Measurements from ENCODE around the gene TTC19. TPM values are rescaled to one million over a fixed set of nuclear protein-coding genes. Genes with fewer than 3 reads are reported as not detected.
A peak's percentile ranks its signal among the peaks of the same experiment; 100 is the strongest.

TTC19 gene, protein sequence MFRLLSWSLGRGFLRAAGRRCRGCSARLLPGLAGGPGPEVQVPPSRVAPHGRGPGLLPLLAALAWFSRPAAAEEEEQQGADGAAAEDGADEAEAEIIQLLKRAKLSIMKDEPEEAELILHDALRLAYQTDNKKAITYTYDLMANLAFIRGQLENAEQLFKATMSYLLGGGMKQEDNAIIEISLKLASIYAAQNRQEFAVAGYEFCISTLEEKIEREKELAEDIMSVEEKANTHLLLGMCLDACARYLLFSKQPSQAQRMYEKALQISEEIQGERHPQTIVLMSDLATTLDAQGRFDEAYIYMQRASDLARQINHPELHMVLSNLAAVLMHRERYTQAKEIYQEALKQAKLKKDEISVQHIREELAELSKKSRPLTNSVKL
- 10 to 100 TPM; 18.4 to 18.6 TPM for total RNA-seq
- long read RNA-seq, donor 1, partial matches to known transcripts: 2 of 12 reads
- long read RNA-seq, donor 1, other reads (novel, unspliced or antisense): 6 of 12 reads
- long read RNA-seq, donor 2, partial matches to known transcripts: 1 of 6 reads
- long read RNA-seq, donor 2, other reads (novel, unspliced or antisense): 5 of 6 reads

DNA sequence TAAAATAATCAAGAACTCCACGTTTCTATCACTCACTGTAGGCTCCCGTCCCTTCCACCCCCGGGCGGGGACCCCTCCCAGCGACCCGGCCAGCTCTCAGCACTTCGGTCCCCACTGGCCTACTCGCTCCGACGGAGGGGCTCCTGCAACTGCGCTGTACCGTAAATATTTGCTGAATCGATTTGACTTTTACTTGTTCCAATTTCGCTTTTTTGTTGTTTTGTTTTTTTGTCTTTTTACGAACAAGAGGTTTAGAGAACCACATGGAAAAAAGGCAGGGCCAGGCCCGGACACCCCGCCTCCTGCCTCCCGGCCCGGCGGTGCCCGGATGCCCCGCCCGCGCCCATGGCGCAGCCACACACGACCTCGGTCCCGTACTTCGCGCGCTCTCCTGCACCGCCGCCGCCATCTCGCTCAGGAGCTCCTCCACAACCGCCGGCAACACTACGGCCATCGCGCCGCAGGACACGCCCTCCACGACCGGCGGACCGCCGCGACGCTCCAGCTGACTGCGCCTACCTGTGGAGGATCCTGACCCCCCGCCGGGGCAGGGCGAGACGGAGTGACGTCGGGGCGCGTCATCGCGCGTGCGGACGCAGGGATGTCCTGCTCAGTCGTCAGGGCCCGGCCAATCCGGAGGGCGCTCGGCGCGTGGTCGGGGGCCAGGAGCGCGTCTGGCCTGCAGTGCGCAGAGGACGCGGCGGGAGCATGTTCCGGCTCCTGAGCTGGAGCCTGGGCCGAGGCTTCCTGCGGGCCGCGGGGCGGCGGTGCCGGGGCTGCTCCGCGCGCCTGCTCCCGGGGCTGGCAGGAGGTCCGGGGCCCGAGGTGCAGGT is at the start of gene TTC19, which contains the start of gene ZSWIM7:
Gene TTC19 (plus strand): TSS at position 684 of the 833 bp plus-strand sequence. CDS start 25 bp downstream, at position 709.
Gene ZSWIM7 (minus strand): TSS at position 564 of the 833 bp plus-strand sequence. CDS start 110 bp downstream, at position 454.
- peak; percentile 99 for DNase-seq (ENCODE audit: low spot score)
- intact Hi-C loops (cut with DNase I): no loop called here

DNA sequence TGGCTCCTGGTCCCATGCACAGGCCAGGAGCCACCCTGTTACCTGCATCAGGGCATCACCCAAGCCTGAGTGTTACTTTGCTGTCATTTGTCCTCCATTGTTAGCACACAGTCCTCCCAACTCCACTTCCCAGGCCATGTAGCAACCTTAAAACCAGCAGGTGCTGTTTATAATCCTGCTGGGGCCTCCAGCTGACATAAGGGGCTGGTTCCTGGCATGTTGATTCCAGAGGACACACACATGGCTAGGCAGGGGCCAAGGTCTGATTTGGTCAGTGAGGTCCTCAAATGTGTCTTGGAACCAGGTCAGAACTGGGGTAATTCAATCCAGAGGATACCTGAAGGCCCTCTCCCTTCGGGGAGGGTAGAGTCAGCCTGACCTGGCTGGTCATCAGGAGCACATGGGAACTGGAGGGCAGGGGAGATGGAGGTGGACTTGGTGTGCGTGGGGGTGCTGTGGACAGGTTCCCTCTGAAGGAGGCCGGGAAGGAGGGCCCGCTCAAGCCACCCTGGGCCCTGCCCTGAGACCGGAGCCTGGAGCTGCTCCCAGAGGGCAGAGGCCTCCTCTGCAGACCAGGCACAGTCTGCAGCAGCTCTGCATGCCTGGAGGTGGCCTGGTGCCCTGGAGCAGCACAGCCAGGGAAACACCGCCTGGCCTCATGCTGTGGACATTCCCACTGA is 48.1 kb upstream of the TTC19 start:
- DNase-seq (ENCODE audit: low spot score): peak; percentile 66
- intact Hi-C loops (cut with DNase I): no loop called here

DNA sequence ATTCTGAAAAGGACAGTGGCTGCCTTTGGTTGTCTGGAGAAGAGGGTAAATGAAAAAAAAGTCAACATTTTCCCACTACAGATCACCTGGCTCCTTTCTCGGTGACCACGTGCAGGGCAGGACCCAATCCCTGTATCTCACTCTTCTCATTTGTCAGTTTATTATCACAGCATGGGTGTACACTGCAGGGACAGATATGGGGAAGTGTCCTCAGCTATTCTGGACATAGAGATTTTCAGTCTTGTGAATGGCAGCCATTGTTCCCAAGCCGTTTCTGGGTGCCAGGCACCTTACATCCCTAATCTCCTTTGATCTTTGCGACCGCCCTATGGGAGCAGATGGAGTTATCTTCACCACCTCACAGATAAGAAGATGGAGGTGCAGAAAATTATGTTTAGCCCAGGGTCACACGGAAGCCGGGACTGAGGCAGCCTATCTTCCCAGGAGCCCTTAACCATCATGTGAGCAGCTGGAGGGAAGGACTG is 47.5 kb upstream of the TTC19 start:
- intact Hi-C loops (cut with DNase I): no loop called here
- DNase-seq (ENCODE audit: low spot score): peak; percentile 9

DNA sequence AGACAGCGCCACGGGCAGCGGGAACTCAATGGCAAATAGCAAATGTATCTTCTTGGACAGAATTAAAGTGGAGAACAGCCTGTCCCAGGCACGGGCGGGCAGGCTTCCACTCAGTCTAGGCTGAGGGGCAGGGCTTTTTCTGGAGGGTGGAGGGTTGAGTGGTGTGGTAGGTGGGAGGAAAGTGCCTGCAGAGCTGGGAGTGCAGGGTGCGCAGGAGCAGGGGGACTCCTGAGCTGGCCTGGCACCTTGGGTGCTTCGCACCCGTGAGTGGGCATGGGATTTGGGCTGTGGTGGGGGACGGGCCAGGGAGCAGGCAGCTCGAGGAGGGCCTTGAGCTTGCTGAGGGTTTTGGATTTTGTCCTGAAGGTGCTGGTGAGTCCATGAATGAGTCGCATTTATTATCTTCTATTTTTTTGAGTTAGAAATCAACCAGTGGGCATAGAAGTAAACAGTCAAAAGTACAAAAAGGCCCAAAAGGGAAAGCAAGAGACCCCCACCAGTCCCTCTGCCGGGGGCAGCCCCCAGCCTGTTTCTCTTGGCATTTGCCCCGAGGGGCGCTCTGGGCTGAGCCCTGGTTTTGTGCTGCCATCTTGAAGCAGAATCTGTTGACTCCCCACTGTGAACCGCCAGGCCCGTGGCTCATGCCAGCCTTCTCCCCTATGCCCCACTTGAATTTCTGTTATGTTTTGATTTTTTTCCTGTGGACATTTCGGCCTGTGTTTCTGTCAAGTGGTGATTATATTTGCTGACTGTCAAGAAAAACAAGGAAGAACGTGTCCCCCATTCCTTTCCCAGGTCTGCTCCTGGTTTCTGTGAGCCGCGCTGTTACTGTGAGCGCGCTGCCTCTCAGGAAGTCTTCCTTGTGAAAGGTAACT is 46.5 kb upstream of the TTC19 start:
- DNase-seq (ENCODE audit: low spot score): peak; percentile 70
- intact Hi-C loops (cut with DNase I): no loop called here

DNA sequence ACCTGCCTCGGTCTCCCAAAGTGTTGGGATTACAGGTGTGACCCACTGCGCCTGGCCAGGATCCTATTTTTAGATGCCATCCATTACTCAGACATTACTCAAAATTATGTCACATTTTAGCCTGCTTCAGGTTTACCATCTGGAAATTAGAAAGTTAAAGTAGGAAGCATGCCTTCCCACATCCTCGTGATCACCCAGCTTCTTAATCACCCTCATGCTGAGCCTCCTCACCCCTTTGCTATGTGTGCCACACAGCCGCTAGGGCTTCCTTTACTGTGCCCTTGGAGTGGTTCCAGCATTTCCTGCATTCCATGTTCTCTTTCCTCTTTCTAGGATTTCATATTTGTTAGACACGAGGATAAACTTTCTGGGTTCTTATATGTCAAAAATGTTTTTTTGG is 45.4 kb upstream of the TTC19 start:
- intact Hi-C loops (cut with DNase I): no loop called here
- DNase-seq (ENCODE audit: low spot score): peak; percentile 25

DNA sequence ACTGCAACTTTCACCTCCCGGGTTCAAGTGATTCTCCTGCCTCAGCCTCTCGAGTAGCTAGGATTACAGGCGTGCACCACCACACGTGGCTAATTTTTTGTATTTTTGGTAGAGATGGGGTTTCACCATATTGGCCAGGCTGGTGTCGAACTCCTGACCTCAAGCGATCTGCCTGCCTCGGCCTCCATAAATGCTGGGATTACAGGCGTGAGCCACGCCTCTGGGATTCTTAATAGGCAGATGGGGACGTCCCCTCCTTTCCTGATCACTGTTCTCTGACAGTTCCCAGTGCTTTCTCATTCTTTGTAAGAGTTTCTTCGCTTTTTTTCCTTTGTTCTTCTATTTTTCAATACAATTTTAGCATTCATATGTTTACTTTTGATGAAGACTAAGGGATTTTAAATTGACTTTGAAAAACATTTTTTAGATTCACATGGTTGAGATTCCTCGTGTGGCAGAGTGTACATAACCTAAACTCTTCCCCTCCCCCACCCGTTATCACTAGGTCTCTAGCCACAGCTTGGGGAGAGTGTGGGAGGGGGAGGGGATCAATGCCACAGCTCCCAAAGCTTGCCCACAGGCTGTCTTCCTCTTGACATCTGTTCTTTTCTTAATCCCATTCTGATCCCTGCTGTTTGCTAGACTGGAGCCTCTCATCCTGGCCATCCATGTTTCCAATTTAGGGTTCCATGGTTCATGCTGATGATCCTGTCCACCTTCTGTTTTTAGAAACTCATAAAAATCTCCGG is 43.7 kb upstream of the TTC19 start:
- peak; percentile 64 for DNase-seq (ENCODE audit: low spot score)
- intact Hi-C loops (cut with DNase I): no loop called here

DNA sequence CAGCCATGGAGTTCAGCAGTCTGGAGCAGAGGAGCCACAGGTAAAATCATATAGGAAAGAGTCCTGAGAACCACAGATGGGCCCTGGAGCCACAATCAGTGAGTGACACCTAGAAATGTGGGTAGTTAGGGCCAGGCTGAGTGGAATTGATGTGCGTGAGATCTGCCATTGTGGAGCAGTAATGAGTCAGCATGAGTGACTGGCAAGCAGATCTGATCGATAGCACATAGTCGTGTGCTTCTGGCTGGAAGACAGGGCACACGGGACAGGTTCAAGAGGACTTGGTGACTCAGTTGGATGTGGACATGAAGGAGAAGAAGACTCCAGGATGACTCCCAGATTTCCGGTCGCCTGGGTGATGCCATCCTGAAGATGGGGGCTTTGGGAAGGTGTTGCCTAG is 42.4 kb upstream of the TTC19 start:
- intact Hi-C loops (cut with DNase I): no loop called here
- no peak for DNase-seq (ENCODE audit: low spot score)

DNA sequence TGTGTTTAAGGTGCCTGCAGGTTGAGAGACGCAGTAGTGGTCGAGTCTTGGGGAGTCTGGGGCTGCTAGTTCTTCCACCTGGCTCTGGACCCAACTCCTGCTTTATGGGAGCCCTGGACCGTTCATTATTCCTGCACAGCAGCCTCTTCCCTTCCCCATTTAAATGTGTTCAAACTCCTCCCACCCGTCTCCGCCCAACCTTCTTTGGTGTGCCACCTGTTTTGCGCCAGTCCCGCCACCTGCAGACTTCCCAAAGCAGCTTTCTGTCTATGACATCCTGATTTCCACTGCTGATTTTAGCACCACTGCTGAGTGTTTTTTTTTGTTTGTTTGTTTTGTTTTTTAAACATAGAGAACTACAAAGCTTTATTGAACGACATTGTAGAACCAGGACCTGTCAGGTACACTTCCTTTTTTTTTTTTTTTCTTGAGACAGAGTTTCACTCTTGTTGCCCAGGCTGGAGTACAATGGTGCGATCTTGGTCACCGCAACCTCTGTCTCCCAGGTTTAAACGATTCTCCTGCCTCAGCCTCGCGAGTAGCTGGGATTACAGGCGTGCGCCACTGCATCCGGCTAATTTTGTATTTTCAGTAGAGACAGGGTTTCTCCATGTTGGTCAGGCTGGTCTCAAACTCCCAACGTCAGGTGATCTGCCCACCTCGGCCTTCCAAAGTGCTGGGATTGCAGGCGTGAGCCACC is 41.9 kb upstream of the TTC19 start:
- intact Hi-C loops (cut with DNase I): no loop called here
- no peak for DNase-seq (ENCODE audit: low spot score)

DNA sequence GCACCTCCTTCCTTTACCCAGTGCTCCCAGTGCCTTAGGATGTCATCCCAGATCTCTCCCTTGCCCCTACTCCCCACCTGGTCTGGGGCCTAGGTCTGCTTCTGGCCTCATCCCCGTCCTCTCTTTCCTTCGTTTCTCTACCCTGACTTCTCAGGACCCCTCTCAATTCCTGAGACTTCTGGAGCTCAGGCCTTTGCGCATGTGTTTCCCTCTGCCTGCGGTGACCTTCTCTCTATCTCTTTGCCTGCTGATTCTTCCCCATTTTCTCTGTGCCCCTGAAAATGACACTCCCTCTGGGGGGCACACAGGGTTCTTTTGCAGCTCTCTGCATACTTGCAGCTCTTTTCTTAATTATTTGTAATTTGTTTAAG is 41.2 kb upstream of the TTC19 start:
- intact Hi-C loops (cut with DNase I): no loop called here
- no peak for DNase-seq (ENCODE audit: low spot score)

DNA sequence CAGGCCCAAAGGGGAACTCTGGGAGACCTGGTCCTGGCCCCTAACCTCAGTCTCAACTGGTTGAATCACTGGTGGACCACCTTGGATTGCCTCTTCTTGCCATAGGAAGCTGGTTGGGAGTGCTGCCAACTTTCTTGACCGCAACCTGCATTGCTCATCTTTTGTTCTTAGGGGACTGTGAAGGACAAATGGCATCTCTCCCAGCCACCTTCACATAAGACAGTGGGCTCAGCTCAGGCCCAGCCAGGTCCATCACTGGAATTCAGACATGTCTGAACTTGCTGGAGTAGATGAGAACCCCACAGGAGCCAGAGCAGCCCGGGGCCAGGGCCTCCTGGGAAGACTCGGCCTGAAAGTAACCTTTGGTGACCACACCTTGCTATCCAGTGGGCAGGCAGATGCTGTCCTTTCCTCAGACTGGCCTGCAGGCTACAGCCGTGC is 35.9 kb upstream of the TTC19 start:
- DNase-seq (ENCODE audit: low spot score): no peak
- intact Hi-C loops (cut with DNase I): no loop called here

DNA sequence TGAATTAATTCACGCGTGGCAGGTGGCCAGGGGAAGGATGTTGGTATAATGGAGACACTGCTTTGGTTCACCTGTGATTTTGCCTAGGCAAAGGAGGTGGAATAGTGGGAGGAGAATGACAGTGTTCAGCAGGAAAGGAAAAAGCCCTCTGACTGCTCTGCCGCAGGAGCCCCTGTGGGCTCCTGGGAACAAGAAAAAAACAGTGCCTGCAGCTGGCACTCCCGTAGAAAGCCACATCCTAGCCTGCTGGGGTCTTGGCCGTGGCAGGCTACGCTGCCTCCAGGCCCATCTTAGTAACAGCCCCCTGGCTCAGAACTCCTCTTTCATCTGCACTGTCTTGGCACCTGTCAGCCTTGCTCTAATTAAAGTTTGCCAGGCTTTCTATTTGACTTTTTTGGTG is 34.1 kb upstream of the TTC19 start:
- no peak for DNase-seq (ENCODE audit: low spot score)
- intact Hi-C loops (cut with DNase I): no loop called here

DNA sequence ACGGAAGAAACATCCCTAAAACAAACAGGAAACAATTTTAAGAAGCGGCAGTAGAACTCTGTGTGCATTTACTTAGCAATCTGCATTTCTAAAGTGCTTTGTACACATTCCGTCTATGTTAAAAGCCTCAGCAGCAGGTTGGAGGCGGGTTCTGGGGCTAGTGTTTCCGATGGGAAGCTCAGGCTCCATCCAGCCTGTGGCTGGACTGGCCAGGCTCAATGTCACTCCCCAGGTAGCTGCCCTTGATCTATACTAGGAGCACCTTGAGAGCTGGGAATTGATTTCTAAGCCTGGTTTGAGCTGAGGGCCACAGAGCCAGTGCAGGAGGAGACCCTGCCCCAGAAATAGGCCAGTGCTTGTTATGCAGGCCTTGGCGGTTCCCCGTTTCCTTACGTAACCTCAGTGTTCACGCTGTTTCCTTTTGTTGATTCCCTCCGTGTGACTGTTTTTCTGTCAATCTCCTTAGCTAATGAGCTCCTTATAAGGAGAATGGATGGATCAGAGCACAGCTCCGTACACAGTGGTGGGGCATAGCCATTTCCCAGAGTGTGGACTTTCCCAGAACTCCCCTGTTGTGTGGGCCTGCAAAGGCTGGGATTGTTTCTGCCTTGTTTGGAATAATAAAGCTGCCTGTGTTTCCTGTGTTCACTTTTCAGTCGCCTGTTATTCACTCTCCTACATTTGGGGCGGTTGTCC is 33.3 kb upstream of the TTC19 start:
- intact Hi-C loops (cut with DNase I): no loop called here
- DNase-seq (ENCODE audit: low spot score): no peak

DNA sequence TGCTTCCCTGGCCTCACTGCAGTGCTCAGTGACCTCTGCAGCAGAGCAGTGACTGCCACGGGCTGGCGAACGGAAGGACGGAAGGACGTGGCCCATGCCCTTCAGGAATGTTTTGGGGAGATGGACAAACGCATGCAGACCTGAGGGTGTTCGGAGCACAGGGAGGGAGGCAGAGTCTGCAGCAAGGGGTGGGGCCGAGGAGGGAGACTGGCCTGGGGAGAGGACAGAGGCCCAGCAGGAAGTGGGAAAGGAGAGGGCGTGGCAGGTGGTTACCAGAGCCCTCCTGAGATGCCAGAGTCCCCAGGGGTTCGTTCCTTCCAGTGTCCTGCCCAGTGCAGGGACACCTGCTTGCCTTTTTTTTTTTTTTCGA is 32.8 kb upstream of the TTC19 start:
- no peak for DNase-seq (ENCODE audit: low spot score)
- intact Hi-C loops (cut with DNase I): no loop called here

DNA sequence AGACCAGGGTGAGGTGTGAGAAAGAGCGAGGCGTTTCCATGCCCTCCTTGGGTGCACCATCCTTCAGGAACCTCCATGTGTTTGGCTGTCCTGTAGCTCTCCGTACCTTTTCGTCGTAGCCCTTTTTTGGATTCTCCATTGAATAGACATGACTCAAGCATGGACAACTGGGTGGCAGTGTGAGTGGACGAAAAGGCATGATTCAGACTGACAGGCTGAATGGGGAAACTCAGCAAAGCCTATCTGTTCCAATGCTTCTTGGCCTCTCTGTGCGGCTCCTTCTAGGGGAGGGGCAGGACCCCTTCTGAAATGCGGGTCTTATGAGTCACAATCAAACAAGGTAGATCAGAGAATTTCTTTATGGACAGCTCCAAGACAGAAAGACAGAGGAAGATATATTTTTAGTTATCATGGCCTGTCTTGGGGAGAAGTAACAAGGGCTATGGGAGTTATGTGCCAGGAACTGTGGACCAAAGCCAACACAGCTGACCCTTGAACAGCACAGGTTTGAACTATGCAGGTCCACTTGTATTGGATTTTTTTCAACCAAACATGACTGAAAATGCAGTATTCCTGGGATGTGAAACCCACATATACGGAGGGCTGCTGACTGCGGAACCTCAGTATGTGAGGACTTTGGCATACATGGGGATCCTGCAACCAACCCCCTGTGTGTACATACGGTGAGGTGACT is 31.8 kb upstream of the TTC19 start:
- intact Hi-C loops (cut with DNase I): no loop called here
- DNase-seq (ENCODE audit: low spot score): no peak

DNA sequence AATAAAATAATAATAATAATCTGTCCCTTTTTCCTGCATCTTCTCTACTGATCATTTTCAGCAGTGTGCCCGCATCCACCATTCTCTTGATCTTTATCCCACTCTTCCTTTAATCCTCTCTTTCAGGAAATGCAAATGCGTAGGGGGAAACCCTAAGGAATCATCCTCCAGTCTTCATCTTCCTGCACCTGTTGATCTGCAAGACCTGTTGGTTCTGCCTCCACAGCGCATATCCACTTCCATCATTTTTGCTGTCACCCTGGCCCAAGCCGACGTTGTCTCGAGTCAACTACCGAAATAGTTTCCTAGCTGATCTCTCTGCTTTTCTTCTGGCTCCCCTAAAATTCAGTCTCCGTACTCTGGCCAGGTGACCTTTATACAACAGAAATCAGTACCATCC is 30.2 kb upstream of the TTC19 start:
- DNase-seq (ENCODE audit: low spot score): no peak
- intact Hi-C loops (cut with DNase I): no loop called here

DNA sequence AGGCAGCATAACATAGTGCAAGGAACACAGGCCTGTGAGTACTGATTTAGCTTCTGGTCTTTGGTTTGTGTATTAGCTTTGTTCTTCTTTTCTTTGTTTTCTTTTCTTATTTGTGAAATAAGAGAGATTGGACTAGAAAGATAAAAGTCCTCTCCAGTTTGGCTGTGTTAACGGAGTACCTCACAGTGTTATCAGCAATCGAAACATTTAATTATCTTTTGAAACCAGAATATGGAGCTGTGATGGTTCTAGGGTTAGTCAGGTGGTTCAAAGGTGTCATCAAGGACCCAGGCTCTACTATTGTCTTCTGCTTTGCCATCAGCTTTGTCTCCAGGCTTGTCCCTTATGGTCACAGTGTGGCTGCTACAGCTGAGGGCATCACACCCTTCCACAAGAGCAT is 29.1 kb upstream of the TTC19 start:
- no peak for DNase-seq (ENCODE audit: low spot score)
- intact Hi-C loops (cut with DNase I): no loop called here

All from posterior vena cava (tissue), 2 donors.